Gastroesophageal sphincter (tissue), 3 donors: ENCODE results near the gene TEX101.

Experiments
- POLR2A ChIP-seq, 2 donors: fragments of 450-650 bp; IDR thresholded peaks; one replicate each; pipeline ENCODE4 v1.6.1; 2017; ENCODE audit warnings: antibody characterized with exemption in 2 of 2, mild to moderate bottlenecking in 2 of 2, moderate library complexity in 1 of 2
- TF ChIP-seq, protein P1 (sequence below), 4 experiments: fragments of 200-600 bp in 2 of 4; fragments of 450-650 bp in 2 of 4; sonication (generic) in 1 of 4; IDR thresholded peaks; one replicate each; pipeline ENCODE4 v1.5.1; 2017 to 2019; ENCODE audit warnings: antibody characterized with exemption in 4 of 4, mild to moderate bottlenecking in 2 of 4, moderate library complexity in 2 of 4

DNA sequence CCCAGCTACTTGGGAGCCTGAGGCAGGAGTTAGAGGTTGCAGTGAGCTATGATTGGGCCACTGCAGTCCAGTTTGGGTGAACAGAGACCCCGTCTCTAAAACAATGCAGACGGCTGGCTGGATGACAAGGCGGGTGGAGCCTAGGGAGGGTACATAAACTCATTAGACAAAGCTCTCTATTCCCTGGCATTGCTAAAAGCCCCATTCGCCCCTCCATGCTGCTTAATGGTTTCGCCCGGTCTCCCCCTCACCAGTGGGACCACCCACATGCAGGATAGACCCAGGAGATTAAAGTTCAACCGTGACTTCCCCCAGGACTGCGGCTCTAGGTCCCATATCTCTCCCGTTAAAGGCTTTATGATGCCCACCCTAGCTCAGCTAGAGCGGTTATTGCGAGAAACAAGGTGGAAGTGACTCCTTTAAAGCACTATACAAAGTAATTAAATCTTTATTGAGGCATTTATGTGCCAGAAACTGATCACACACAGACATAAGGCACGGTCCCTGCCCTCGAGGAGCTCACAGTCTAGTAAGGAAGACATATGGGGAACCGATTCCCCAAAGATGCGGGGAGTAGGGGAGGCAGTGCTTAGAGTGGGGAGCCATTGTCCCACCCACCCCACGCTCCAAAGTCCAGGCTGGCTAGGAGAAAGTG is 45.8 kb downstream of the TEX101 start:
- TF ChIP-seq, protein P1, sequence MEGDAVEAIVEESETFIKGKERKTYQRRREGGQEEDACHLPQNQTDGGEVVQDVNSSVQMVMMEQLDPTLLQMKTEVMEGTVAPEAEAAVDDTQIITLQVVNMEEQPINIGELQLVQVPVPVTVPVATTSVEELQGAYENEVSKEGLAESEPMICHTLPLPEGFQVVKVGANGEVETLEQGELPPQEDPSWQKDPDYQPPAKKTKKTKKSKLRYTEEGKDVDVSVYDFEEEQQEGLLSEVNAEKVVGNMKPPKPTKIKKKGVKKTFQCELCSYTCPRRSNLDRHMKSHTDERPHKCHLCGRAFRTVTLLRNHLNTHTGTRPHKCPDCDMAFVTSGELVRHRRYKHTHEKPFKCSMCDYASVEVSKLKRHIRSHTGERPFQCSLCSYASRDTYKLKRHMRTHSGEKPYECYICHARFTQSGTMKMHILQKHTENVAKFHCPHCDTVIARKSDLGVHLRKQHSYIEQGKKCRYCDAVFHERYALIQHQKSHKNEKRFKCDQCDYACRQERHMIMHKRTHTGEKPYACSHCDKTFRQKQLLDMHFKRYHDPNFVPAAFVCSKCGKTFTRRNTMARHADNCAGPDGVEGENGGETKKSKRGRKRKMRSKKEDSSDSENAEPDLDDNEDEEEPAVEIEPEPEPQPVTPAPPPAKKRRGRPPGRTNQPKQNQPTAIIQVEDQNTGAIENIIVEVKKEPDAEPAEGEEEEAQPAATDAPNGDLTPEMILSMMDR (IDR thresholded peaks at IDR 0.05): no peak
- TF ChIP-seq POLR2A (IDR thresholded peaks at IDR 0.05): no peak
